MM.1S (cell line): ENCODE results near the gene EDC3.

Source experiments
- EZH2 ChIP-seq: fragments of 300-600 bp; sonication (generic); optimal IDR thresholded peaks from 2 replicates; pipeline ENCODE3; 2017; ENCODE audit warnings: low read depth, mild to moderate bottlenecking, antibody characterized with exemption, low read length, mixed read lengths
- TF ChIP-seq, protein P1 (sequence below): fragments of 300-600 bp; sonication (generic); IDR thresholded peaks from 2 replicates; pipeline ENCODE4 v1.5.1; 2016; ENCODE audit warnings: antibody characterized with exemption, low read length, mixed read lengths

DNA sequence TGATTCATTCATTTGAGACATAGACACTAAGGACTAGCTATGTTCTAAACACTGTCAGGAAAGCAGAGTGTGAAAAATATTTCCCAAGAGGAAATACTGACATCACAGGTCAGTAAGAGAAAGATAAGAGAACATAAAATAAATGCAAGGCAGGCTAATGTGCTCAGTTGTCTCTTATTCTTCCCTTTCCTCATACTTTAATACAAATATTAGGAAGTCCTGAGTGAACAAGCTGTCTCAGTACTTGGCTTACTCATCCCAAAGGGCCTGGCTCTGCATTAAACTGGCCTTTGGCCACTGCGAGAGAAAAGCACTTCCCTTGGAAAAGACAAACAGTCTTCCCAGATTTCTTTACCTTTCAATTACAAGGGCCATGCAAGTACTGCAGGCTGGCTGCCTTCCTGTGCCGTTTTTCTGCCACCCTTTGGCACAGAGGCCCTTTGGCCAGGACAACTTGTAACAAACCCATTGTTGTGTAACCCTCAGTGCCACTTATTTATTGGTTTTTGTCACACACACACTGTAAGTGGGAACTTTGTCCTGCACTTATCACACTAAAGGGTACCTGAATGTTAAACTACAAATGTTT lies 31.7 kb downstream of the EDC3 start:
- TF ChIP-seq, protein P1, sequence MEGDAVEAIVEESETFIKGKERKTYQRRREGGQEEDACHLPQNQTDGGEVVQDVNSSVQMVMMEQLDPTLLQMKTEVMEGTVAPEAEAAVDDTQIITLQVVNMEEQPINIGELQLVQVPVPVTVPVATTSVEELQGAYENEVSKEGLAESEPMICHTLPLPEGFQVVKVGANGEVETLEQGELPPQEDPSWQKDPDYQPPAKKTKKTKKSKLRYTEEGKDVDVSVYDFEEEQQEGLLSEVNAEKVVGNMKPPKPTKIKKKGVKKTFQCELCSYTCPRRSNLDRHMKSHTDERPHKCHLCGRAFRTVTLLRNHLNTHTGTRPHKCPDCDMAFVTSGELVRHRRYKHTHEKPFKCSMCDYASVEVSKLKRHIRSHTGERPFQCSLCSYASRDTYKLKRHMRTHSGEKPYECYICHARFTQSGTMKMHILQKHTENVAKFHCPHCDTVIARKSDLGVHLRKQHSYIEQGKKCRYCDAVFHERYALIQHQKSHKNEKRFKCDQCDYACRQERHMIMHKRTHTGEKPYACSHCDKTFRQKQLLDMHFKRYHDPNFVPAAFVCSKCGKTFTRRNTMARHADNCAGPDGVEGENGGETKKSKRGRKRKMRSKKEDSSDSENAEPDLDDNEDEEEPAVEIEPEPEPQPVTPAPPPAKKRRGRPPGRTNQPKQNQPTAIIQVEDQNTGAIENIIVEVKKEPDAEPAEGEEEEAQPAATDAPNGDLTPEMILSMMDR = no peak
- TF ChIP-seq EZH2 = no peak
